ENCODE data around the gene ASCC3.

Gene ASCC3

DNA sequence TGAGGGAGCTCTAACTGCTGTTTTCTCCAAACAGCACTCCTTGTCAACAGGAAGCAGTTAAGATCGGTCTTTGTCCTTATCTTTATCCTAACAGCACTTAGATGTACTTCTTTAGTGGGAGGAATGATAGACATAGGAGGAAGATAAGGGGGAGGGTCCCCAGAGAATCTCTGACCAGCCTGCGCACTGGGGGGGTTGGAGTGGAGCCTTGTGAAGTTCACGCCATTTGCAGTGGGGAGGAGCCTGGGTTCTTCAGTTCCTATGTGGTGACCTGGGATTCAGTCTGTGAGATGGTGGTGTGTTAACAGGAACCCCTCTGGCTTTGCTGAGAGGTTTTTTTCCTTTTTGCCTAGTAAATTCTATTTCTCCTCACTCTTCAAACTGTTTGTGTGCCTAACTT, 18.1 kb upstream of the ASCC3 start:
- no peak for TF ChIP-seq TEAD4 (IDR thresholded peaks at IDR 0.05)
- TF ChIP-seq, protein P1, sequence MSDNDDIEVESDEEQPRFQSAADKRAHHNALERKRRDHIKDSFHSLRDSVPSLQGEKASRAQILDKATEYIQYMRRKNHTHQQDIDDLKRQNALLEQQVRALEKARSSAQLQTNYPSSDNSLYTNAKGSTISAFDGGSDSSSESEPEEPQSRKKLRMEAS (IDR thresholded peaks at IDR 0.05): no peak

DNA sequence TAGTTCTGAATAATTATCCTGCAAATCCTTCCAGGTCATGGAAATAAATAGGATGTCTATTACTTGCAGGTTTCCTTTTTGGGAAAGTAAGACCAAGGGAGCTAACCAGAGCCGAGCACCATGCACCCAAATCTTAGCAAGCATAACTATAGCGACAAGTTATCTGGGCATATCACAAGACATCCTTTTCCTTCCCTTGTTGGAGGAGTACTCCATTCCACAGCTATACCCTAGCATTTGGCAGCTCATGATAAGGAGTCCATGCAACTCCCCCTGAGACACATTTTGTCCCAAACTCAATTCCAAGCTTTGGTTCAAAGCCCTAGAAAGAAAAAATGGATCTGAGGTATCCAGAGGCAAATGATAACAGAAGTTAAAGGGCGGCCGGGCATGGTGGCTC, 16.5 kb upstream of the ASCC3 start:
- TF ChIP-seq, protein P2, sequence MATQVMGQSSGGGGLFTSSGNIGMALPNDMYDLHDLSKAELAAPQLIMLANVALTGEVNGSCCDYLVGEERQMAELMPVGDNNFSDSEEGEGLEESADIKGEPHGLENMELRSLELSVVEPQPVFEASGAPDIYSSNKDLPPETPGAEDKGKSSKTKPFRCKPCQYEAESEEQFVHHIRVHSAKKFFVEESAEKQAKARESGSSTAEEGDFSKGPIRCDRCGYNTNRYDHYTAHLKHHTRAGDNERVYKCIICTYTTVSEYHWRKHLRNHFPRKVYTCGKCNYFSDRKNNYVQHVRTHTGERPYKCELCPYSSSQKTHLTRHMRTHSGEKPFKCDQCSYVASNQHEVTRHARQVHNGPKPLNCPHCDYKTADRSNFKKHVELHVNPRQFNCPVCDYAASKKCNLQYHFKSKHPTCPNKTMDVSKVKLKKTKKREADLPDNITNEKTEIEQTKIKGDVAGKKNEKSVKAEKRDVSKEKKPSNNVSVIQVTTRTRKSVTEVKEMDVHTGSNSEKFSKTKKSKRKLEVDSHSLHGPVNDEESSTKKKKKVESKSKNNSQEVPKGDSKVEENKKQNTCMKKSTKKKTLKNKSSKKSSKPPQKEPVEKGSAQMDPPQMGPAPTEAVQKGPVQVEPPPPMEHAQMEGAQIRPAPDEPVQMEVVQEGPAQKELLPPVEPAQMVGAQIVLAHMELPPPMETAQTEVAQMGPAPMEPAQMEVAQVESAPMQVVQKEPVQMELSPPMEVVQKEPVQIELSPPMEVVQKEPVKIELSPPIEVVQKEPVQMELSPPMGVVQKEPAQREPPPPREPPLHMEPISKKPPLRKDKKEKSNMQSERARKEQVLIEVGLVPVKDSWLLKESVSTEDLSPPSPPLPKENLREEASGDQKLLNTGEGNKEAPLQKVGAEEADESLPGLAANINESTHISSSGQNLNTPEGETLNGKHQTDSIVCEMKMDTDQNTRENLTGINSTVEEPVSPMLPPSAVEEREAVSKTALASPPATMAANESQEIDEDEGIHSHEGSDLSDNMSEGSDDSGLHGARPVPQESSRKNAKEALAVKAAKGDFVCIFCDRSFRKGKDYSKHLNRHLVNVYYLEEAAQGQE (IDR thresholded peaks at IDR 0.05; ENCODE audit: low read depth): no peak
- TF ChIP-seq FOXM1 (IDR thresholded peaks at IDR 0.05; ENCODE audit: borderline replicate concordance, low read depth) (no peak), ZBTB7A (IDR thresholded peaks at IDR 0.05; ENCODE audit: low read depth) (no peak), NFIC (IDR thresholded peaks at IDR 0.05) (no peak), YY1 (IDR thresholded peaks at IDR 0.05; ENCODE audit: low read depth) (no peak), RAD21 (IDR thresholded peaks at IDR 0.05; ENCODE audit: low read depth) (no peak), EGR1 (IDR thresholded peaks at IDR 0.05) (no peak), EP300 (IDR thresholded peaks at IDR 0.05; ENCODE audit: borderline replicate concordance) (no peak), CEBPB (IDR thresholded peaks at IDR 0.05) (no peak), TAF1 (IDR thresholded peaks at IDR 0.05; ENCODE audit: low read depth) (no peak), CREB1 (IDR thresholded peaks at IDR 0.05; ENCODE audit: low read depth) (no peak), TCF12 (IDR thresholded peaks at IDR 0.05; ENCODE audit: low read depth) (no peak), TEAD4 (IDR thresholded peaks at IDR 0.05) (no peak)
- TF ChIP-seq, protein P3, sequence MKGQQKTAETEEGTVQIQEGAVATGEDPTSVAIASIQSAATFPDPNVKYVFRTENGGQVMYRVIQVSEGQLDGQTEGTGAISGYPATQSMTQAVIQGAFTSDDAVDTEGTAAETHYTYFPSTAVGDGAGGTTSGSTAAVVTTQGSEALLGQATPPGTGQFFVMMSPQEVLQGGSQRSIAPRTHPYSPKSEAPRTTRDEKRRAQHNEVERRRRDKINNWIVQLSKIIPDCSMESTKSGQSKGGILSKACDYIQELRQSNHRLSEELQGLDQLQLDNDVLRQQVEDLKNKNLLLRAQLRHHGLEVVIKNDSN (IDR thresholded peaks at IDR 0.05): no peak
- TF ChIP-seq, protein P1 (IDR thresholded peaks at IDR 0.05): no peak

DNA sequence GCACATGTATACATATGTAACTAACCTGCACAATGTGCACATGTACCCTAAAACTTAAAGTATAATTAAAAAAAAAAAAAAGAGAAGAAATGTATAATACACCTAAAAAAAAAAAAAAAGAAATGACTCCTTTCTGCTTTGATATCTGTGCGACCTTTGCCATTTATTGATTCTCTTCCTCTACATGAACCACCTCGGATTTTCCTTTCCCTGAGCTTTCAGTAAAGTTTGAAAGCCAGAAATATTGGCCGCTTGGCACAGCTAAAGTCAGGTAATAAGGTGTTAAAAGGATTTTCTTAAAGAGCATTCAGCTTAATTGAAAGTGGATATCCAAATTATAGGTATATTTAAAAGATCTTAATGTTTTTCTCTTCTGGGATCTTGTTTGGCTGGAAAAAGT, 12.6 kb upstream of the ASCC3 start:
- TF ChIP-seq RAD21 (IDR thresholded peaks at IDR 0.05; ENCODE audit: low read depth) (no peak), CREB1 (IDR thresholded peaks at IDR 0.05; ENCODE audit: low read depth) (no peak), EP300 (IDR thresholded peaks at IDR 0.05; ENCODE audit: borderline replicate concordance) (no peak), ZBTB7A (IDR thresholded peaks at IDR 0.05; ENCODE audit: low read depth) (no peak), TAF1 (IDR thresholded peaks at IDR 0.05; ENCODE audit: low read depth) (no peak), FOXM1 (IDR thresholded peaks at IDR 0.05; ENCODE audit: borderline replicate concordance, low read depth) (no peak)
- TF ChIP-seq, protein P3 (IDR thresholded peaks at IDR 0.05): no peak
- TF ChIP-seq, protein P1 (IDR thresholded peaks at IDR 0.05): no peak

DNA sequence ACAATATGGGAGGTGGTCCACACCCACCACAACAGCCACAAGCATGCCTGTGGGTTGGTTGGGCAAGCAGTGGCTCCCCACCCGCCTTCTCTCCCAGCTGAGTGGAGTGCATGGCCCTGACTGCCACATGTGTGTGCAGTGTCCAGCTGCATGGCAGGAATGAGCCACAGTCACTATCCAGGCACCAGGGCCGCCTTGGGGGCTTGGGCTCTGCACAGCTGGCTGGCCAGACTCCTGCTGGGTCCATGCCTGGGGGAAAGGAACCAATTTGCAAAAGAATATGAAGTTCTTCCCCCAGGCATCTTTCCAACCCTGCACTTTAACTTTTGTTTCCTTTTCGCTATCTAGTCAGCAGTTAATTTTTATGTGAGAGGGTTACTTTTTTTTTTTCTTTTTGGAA, 11.6 kb upstream of the ASCC3 start:
- no peak for TF ChIP-seq CEBPB (IDR thresholded peaks at IDR 0.05)
- no peak for TF ChIP-seq TEAD4 (IDR thresholded peaks at IDR 0.05)
- TF ChIP-seq, protein P1 (IDR thresholded peaks at IDR 0.05): no peak

DNA sequence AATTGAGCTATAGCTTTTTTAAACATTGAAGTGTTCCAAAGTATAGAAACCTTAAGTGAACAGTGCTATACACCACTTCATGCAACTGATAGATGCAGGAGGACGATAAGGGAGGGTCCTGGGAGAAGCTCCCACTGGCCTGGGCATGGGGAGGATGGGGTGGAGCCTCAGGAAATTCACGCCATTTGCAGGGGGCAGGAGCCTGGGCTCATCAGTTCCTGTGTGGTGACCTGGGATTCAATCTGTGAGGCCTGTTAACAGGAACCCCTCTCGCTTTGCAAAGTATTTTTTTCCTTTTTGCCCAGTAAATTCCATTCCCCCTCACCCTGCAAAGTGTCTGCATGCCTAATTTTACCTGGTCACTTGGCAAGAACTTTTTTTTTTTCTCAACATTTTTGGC, 11.0 kb upstream of the ASCC3 start:
- TF ChIP-seq CEBPB (IDR thresholded peaks at IDR 0.05): no peak
- no peak for TF ChIP-seq TAF1 (IDR thresholded peaks at IDR 0.05; ENCODE audit: low read depth)
- TF ChIP-seq TCF12 (IDR thresholded peaks at IDR 0.05; ENCODE audit: low read depth): no peak
- no peak for TF ChIP-seq NFIC (IDR thresholded peaks at IDR 0.05)
- TF ChIP-seq, protein P3 (IDR thresholded peaks at IDR 0.05): no peak
- TF ChIP-seq EGR1 (IDR thresholded peaks at IDR 0.05): no peak
- TF ChIP-seq, protein P2 (IDR thresholded peaks at IDR 0.05; ENCODE audit: low read depth): no peak
- TF ChIP-seq ZBTB7A (IDR thresholded peaks at IDR 0.05; ENCODE audit: low read depth): no peak
- TF ChIP-seq CREB1 (IDR thresholded peaks at IDR 0.05; ENCODE audit: low read depth): no peak
- TF ChIP-seq YY1 (IDR thresholded peaks at IDR 0.05; ENCODE audit: low read depth): no peak

DNA sequence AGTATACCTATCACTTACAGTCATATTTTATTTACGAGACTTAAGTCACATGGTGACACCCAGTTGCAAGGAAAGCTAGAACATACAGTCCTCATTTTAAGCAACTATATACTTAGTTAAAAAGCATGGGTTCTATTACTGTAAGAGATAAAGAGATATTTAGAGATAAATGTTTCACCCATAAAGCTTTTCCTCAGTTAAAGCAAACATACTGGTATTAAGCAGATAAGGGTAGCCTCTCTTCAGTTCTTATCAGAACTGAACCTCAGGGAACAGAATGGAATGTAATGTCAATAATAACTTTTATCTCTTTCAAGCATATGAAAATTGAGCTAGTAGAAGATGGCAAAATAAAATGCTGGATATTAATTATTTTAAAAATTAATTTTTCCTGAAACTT, 9.9 kb upstream of the ASCC3 start:
- TF ChIP-seq ZBTB7A (IDR thresholded peaks at IDR 0.05; ENCODE audit: low read depth): no peak
- no peak for TF ChIP-seq EGR1 (IDR thresholded peaks at IDR 0.05)
- TF ChIP-seq, protein P1 (IDR thresholded peaks at IDR 0.05): no peak
- no peak for TF ChIP-seq RAD21 (IDR thresholded peaks at IDR 0.05; ENCODE audit: low read depth)
- TF ChIP-seq FOXM1 (IDR thresholded peaks at IDR 0.05; ENCODE audit: borderline replicate concordance, low read depth): no peak
